Stimulated activated CD8-positive, alpha-beta memory T cell treated with anti-CD3 and anti-CD28 coated beads, Interleukin-7, amount 100 ng/mL, for 4 hours (primary cell): ENCODE data around the gene KRT7.
"Not testable (repeated sequence)": the region's sequence is repeated elsewhere in the genome, so short reads cannot be mapped to it uniquely, and the experiment has no call there.

Source experiments
- DNase-seq, 2 donors: peaks; one replicate each; pipeline ENCODE4 v3.0.0-alpha.2; 2020; ENCODE audit warnings: low read depth in 2 of 2

The KRT7 gene

GRCh38 chr12:52278575-52279421 is 45.8 kb downstream of the KRT7 start:
- peak; percentile 13 to 48 for DNase-seq

GRCh38 chr12:52279422-52280318 is 46.6 kb downstream of the KRT7 start:
- no peak for DNase-seq

- DNase-seq, result no peak
Measured at GRCh38 chr12:52280319-52280795, 47.3 kb downstream of the KRT7 start.

GRCh38 chr12:52280796-52281560 is 47.9 kb downstream of the KRT7 start:
- no peak for DNase-seq

GRCh38 chr12:52284562-52285171 is 51.6 kb downstream of the KRT7 start:
- no peak for DNase-seq

GRCh38 chr12:52285172-52285745 is 52.2 kb downstream of the KRT7 start:
- no peak for DNase-seq

GRCh38 chr12:52285851-52286530 is 52.9 kb downstream of the KRT7 start:
- no peak for DNase-seq

- DNase-seq, result not testable (repeated sequence)
Measured at GRCh38 chr12:52286857-52287785, 54.1 kb downstream of the KRT7 start.

GRCh38 chr12:52287816-52288805 is 55.1 kb downstream of the KRT7 start:
- not testable (repeated sequence) for DNase-seq

GRCh38 chr12:52290483-52291134 is 57.6 kb downstream of the KRT7 start:
- DNase-seq, result not testable (repeated sequence)

- DNase-seq, result no peak
Measured at GRCh38 chr12:52291267-52291935, 58.4 kb downstream of the KRT7 start, which contains the start of gene KRT81. Gene KRT81 (minus strand): TSS chr12:52291534. CDS start chr12:52291465, 69 bp downstream.

GRCh38 chr12:52293926-52294325 is 60.9 kb downstream of the KRT7 start:
- no peak for DNase-seq

GRCh38 chr12:52294803-52295202 is 61.8 kb downstream of the KRT7 start:
- no peak for DNase-seq

GRCh38 chr12:52295663-52296062 is 62.6 kb downstream of the KRT7 start:
- no peak for DNase-seq

GRCh38 chr12:52296572-52297215 is 63.7 kb downstream of the KRT7 start:
- no peak for DNase-seq
